Measurements from ENCODE around the gene NPBWR2.

The NPBWR2 gene

DNA sequence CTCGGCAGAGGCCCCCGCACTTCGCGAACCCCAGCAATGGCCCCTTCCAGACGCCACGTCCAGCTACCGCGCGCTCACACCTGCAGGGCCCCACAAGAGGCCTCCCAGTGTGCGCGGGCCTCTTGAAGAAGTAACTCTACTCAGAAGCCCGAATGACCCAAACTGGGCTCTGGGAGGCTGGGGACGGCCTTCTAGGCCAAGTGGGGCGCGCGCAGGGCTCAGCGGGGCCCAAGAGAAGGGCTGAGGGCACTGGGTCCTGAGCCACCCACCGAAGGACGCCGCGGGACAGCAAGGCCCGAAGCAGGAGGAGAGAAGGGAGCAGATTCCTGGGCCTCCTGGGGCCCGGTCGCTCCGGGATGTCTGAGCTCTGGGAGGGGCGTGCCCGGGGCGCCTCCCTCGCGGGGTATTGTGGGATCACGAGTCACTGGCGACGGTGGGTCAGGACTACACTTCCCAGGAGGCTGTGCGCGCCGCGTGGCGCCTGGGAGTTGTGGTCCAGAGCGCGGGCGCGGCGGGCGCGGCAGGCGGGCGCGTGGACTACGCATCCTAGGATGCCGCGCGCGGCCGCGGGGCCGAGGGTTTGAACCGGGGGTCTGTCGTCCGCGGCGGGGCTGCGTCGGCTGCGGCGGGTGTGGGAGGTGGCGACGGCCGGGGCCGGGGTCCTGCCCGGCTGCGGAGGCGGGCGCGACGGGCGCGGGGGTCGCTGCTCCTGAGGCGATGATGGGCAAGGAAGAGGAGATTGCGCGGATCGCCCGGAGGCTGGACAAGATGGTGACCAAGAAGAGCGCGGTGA lies 44.6 kb downstream of the NPBWR2 start, which contains the start of gene TCEA2:
TCEA2 (plus strand) TSS at position 603 of the 793 bp plus-strand sequence; CDS start at position 718, 115 bp downstream.
- Histone ChIP-seq H3K27ac (peak within 1 kb of the TSS; percentile 95), H4K20me1 (ENCODE audit: insufficient read depth) (no peaks in the 10 kb centered on the region), H3K9ac (peak within 1 kb of the TSS; percentile 51; the same call in 1 of the 2 replicates), H3K36me3 (ENCODE audit: insufficient read depth) (no peaks in the 10 kb centered on the region), H3K79me2 (ENCODE audit: insufficient read depth, low read depth) (peaks cover 13% of the 10 kb centered on the region; the same call in 1 of the 2 replicates), H3K4me1 (ENCODE audit: low read depth, poor library complexity, severe bottlenecking) (peaks cover 50% of the 10 kb centered on the region), H3K4me3 (IDR thresholded peaks at IDR 0.05; ENCODE audit: insufficient read depth, low read depth, low read length) (no peak within 1 kb of the TSS), H3K27me3 (ENCODE audit: insufficient read depth, low read depth) (peaks cover 10% of the 10 kb centered on the region; the same call in 1 of the 2 replicates), H2AFZ (ENCODE audit: low read depth) (peak within 1 kb of the TSS; percentile 93), H3K4me2 (peak within 1 kb of the TSS; percentile 94)
- TF ChIP-seq, protein P1, sequence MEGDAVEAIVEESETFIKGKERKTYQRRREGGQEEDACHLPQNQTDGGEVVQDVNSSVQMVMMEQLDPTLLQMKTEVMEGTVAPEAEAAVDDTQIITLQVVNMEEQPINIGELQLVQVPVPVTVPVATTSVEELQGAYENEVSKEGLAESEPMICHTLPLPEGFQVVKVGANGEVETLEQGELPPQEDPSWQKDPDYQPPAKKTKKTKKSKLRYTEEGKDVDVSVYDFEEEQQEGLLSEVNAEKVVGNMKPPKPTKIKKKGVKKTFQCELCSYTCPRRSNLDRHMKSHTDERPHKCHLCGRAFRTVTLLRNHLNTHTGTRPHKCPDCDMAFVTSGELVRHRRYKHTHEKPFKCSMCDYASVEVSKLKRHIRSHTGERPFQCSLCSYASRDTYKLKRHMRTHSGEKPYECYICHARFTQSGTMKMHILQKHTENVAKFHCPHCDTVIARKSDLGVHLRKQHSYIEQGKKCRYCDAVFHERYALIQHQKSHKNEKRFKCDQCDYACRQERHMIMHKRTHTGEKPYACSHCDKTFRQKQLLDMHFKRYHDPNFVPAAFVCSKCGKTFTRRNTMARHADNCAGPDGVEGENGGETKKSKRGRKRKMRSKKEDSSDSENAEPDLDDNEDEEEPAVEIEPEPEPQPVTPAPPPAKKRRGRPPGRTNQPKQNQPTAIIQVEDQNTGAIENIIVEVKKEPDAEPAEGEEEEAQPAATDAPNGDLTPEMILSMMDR (conservative IDR thresholded peaks at IDR 0.05; ENCODE audit: low read depth, low read length), result no peak

DNA sequence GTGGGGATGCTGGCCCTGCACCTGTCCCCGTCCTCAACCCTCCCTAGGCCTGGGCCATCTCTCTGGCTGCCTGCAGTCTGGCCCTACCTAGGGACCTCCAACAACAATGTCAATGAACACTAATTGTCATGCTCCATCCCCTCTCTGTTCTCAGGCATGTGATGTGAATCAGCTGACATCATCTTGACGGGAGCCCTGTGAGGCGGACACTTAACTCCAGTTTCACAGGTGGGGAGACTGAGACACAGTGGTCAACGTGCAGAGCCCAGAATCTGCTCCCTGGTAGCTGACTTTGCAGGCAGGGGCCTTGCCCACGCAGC lies 45.1 kb downstream of the NPBWR2 start:
- H2AFZ ChIP-seq (ENCODE audit: low read depth), result peak overlapping the region; percentile 93
- H3K9ac ChIP-seq, result no peak overlapping the region
- H4K20me1 ChIP-seq (ENCODE audit: insufficient read depth), result no peaks in the 10 kb centered on the region
- TF ChIP-seq, protein P1 (conservative IDR thresholded peaks at IDR 0.05; ENCODE audit: low read depth, low read length), result no peak
- peaks cover 52% of the 10 kb centered on the region for H3K4me1 ChIP-seq (ENCODE audit: low read depth, poor library complexity, severe bottlenecking)
- no peak overlapping the region for H3K27ac ChIP-seq
- peak overlapping the region; percentile 94 for H3K4me2 ChIP-seq
- no peak overlapping the region for H3K4me3 ChIP-seq (IDR thresholded peaks at IDR 0.05; ENCODE audit: insufficient read depth, low read depth, low read length)
- peaks cover 10% of the 10 kb centered on the region; the same call in 1 of the 2 replicates for H3K27me3 ChIP-seq (ENCODE audit: insufficient read depth, low read depth)
- H3K79me2 ChIP-seq (ENCODE audit: insufficient read depth, low read depth), result peaks cover 13% of the 10 kb centered on the region; the same call in 1 of the 2 replicates
- no peaks in the 10 kb centered on the region for H3K36me3 ChIP-seq (ENCODE audit: insufficient read depth)

DNA sequence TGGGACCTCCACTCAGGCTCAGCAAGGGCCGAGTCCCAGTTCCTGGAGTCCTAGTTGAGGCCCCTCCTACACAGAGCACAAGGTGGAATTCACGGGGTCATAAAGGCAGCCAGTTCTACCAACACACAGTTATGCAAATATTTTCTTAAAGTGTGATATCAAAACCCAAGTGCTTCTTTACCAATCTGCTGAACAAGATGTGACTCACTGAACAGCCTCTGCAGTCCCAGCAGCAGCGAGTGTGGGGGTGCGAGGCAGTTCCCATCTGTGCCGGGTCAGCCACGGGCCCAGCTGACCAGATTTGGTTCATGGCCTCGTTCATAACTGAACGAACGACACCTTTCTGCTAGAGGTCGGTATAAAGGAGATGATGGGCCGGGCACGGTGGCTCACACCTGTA lies 48.8 kb downstream of the NPBWR2 start:
- Histone ChIP-seq H3K4me1 (ENCODE audit: low read depth, poor library complexity, severe bottlenecking) (peaks cover 41% of the 10 kb centered on the region), H3K27me3 (ENCODE audit: insufficient read depth, low read depth) (peaks cover 18% of the 10 kb centered on the region; the same call in 1 of the 2 replicates), H3K36me3 (ENCODE audit: insufficient read depth) (no peaks in the 10 kb centered on the region), H3K4me3 (IDR thresholded peaks at IDR 0.05; ENCODE audit: insufficient read depth, low read depth, low read length) (no peak overlapping the region), H3K4me2 (no peak overlapping the region), H3K27ac (no peak overlapping the region), H3K9ac (no peak overlapping the region), H4K20me1 (ENCODE audit: insufficient read depth) (no peaks in the 10 kb centered on the region), H2AFZ (ENCODE audit: low read depth) (no peak overlapping the region), H3K79me2 (ENCODE audit: insufficient read depth, low read depth) (0 out of 2 replicates have a peak, but pooled peaks cover 4% of the 10 kb centered on the region)
- TF ChIP-seq, protein P1 (conservative IDR thresholded peaks at IDR 0.05; ENCODE audit: low read depth, low read length), result no peak

- H3K4me3 ChIP-seq (IDR thresholded peaks at IDR 0.05; ENCODE audit: insufficient read depth, low read depth, low read length), result no peak overlapping the region
- H2AFZ ChIP-seq (ENCODE audit: low read depth), result peak overlapping the region; percentile 51
- H3K27me3 ChIP-seq (ENCODE audit: insufficient read depth, low read depth), result peaks cover 23% of the 10 kb centered on the region; the same call in 1 of the 2 replicates
- H3K27ac ChIP-seq, result no peak overlapping the region
- H3K79me2 ChIP-seq (ENCODE audit: insufficient read depth, low read depth), result no peaks in the 10 kb centered on the region
- H3K9ac ChIP-seq, result no peak overlapping the region
- H3K4me1 ChIP-seq (ENCODE audit: low read depth, poor library complexity, severe bottlenecking), result peaks cover 41% of the 10 kb centered on the region
- H3K36me3 ChIP-seq (ENCODE audit: insufficient read depth), result no peaks in the 10 kb centered on the region
- H4K20me1 ChIP-seq (ENCODE audit: insufficient read depth), result no peaks in the 10 kb centered on the region
- TF ChIP-seq, protein P1 (conservative IDR thresholded peaks at IDR 0.05; ENCODE audit: low read depth, low read length), result peak; percentile 76
- H3K4me2 ChIP-seq, result peak overlapping the region; percentile 9; the same call in 1 of the 2 replicates
These were observed 49.5 kb downstream of the NPBWR2 start for GRCh38 chr20:64057628-64058498.
